GM12801 (cell line): ENCODE measurements around the gene TNFRSF8.

Experiments used
- TF ChIP-seq, protein P1 (sequence below): IDR thresholded peaks from one replicate; pipeline ENCODE4 v1.5.1; 2011; ENCODE audit warnings: control low read depth; ENCODE audit not compliant: insufficient read length; ENCODE audit errors: extremely low read depth

Gene TNFRSF8

DNA sequence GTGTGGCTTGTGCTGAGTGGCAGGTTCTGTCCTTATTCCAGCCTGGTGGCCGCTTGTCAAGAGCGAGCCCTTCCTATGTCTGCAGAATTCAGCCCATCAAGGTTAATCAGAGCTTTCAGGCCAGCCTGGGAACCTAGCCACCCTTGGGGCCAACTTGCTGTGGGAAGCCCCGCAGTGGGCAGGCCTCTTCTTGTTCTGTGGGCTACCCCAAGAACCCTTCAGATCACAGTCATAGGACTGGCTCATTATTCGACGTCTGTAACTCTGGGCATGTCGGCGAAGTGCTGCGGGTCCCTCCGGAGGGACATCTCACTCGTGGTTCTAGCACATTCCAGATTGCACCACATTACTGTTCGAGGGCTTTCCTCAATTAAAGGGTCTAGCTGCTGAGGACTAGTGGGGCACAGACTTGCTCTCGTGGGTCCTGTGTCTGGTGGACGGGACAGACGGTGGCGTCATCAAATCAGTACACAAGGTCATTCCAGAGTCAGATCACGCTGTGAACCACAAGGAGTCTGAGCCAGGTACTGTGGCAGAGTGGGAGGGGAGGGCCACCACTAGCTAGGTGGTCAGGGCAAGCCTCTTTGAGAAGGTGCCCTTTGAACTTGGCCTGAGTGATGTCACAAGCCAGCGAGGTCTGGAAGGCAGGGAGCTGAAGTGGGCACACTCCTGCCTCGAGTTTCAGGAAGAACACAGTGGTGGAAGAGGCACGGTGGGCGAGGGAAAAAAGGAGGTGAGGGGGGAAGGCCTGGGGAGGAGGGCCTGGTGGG lies 83.4 kb downstream of the TNFRSF8 start:
- TF ChIP-seq, protein P1, sequence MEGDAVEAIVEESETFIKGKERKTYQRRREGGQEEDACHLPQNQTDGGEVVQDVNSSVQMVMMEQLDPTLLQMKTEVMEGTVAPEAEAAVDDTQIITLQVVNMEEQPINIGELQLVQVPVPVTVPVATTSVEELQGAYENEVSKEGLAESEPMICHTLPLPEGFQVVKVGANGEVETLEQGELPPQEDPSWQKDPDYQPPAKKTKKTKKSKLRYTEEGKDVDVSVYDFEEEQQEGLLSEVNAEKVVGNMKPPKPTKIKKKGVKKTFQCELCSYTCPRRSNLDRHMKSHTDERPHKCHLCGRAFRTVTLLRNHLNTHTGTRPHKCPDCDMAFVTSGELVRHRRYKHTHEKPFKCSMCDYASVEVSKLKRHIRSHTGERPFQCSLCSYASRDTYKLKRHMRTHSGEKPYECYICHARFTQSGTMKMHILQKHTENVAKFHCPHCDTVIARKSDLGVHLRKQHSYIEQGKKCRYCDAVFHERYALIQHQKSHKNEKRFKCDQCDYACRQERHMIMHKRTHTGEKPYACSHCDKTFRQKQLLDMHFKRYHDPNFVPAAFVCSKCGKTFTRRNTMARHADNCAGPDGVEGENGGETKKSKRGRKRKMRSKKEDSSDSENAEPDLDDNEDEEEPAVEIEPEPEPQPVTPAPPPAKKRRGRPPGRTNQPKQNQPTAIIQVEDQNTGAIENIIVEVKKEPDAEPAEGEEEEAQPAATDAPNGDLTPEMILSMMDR = no peak

DNA sequence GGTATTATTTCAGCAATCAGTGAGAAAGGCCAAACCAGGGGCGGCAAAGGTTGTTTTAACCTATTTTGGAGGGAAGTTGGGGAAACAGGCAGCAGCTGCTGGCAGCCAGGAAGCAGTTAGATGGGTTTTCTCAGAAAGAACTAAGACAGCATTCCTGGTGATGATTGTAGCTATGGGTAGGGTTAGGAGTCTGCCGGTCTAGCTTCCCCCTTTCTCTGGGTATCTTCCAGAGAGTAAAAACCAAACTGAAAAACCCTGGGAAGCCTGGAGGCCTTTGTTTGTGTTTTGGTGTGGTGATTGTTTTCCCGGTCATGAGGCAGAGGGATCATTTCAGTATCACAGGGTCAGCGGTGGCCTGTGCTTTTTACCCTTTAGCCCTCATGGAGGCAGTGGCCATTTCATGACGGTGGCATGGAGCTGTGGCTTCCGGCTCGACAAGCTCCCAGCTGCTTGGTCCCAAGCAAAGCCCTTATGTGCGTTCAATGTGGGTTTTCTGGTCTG lies 84.1 kb downstream of the TNFRSF8 start:
- TF ChIP-seq, protein P1 = no peak

DNA sequence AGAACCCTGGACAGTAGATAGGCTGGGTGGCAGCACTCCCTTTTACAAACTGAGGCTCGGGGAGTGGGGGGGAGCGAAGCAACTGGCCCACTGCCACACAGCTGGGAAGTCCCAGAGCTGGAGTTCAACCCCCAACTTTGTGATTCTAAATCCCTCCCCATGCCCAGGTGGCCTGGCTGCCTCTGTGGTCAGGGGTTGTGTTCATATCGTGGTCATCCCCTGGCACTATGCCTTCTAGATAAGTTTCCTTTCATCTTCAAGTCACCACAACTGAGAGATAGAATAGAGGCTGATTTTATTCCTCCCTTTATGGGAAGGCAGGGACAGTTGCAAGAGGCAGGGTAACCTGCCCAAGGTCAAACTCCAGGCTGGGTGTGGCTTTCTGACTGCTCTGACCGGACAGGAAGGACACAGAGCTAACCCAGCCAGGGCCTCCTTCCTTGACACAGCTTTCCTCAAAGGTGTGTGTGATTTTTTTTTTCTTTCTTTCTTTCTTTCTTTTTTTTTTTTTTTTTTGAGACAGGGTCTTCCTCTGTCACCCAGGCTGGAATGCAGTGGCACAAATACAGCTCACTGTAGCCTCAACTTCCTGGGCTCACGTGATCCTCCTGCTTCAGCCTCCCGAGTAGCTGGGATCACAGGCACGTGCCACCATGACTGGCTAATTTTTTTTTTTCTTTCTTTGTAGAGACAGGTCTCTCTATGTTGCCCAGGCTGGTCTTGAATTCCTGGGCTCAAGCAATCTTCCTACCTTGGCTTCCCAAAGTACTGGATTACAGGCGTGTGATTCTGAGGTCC lies 85.3 kb downstream of the TNFRSF8 start:
- TF ChIP-seq, protein P1 = no peak

DNA sequence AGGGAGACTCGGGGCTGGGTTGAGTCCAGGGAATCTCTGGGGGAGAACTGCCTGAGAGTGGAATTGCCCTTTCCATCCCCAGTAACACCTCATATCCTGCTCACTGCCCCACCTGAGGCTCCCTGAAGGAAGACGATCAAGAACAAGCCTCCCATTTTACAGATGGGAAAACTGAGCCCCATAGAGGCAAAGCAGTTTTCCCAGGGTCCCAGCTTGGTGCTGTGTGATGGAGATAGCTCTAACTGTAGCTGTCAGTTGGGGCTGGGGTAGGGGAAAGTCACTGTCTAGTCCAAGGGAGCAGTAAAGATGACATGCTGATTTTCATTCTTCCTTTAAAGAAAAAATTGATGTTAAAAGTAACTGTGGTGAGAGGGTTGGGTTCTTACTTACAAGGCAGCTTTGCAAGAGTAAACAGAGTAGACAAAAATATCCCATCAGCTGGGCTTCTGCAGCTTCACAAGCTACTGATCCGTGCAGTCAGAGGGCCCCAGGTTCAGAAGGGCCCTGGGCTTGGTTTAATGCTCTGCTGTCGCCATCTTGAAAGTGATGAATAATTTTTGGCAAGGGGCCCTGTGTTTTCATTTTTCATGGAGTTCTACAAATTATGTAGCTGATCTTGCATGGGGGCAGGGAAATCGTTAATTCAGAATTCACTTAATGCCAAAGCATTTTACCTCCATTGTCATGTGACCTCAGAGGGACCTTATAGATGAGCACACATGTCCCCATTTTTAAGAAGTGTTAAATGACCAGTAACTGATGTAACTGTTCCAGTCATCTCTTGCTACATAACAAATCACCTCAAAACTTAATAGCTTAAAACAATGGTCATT lies 86.1 kb downstream of the TNFRSF8 start:
- TF ChIP-seq, protein P1 = no peak

DNA sequence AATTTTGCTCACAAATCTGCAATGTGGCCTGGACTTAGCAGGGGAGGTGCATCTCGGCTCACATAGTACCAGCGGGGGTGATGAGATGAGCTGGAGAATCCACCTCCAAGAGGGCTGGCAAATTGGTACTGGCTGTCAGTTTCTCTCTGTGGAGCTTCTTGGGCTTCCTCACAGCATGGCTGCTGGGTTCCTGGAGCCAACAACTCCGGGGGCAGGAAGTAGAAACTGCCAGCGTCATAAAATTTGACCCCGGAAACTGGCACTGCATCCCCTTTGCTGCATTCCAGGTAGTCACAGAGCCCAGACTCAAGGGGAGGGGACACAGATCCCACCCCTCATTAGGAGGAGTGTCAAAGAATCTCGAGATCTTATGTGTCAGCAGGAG lies 86.7 kb downstream of the TNFRSF8 start:
- TF ChIP-seq, protein P1 = no peak

DNA sequence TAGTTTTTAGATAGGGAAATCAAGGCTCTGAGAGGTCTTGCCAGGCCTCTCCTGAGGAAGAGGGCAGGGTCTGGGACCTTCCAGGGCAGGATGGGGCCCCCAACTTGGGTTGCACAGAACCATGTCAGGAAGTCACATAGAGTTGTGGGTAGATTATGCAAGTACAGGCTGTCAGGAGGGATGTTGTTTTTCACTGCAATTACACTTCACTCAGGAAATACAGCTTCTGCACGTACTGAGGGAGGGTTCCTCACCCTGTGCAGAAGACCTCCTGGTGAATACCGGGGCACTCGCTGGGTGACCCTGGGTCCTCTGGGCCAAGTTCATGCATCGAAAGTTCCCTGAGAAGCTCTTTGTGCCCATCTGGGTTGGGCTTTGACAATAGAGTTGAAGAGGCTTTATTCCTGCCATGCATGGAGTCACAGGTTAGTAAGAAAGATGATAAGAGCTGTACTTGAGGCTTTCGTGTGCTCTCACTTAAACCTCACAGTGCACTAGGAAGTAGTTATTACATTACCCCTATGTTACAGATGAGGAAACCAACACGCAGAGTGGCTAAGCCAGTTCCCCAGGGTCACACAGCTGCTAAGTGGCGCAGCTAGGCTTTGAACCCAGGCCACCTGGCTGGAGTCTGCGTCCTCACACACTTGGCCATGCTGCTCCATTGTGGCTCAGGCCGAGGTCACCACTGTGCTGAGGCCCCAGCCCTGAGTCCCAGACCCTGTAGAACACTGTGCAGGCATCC lies 87.5 kb downstream of the TNFRSF8 start:
- TF ChIP-seq, protein P1 = no peak
